ENCODE results near the gene ZWILCH.

Gene ZWILCH

DNA sequence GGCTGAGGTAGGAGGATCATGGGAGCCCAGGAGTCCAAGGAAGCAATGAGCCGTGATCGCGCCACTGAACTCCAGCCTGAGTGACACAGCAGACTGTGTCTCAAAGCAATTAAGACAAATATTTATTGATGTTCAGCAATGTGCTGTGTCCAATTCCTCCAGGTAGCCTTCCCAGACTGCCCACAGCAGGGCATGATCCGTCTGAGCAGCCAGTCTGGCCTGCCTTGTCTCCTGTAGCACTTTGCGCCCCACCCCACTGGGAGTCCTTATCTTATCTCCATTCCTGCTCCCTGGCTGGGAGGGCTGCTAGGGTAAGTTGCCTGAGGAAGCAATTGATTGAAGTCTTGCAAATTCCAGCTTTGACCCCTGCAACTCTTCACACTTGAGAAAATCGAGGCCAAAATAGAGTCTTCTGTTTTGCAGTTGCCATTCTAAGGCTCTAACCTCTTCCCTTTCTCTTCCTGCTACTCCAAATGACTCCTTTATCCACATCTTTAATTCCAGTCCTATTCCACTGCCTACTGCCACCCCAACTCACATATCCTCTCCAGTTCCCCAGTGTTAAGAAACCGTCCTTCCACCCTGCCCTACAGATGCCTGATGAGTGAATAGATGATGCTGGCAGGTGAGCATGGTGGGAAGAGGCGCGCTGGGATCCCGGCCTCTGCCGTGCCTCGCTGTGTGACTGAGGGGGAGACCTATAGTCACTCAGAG, 87.5 kb downstream of the ZWILCH start:
- TF ChIP-seq USF1 (IDR thresholded peaks at IDR 0.05) (no peak), YY1 (IDR thresholded peaks at IDR 0.05; ENCODE audit: low read depth) (no peak), EGR1 (IDR thresholded peaks at IDR 0.05) (no peak), MAX (IDR thresholded peaks at IDR 0.05) (no peak), EP300 (IDR thresholded peaks at IDR 0.05; ENCODE audit: borderline replicate concordance) (no peak), TEAD4 (IDR thresholded peaks at IDR 0.05) (no peak), RAD21 (IDR thresholded peaks at IDR 0.05; ENCODE audit: low read depth) (no peak), ZBTB7A (IDR thresholded peaks at IDR 0.05; ENCODE audit: low read depth) (no peak), FOXM1 (IDR thresholded peaks at IDR 0.05; ENCODE audit: borderline replicate concordance, low read depth) (no peak), CREB1 (IDR thresholded peaks at IDR 0.05; ENCODE audit: low read depth) (no peak), NFIC (IDR thresholded peaks at IDR 0.05) (no peak), CEBPB (IDR thresholded peaks at IDR 0.05) (no peak)

DNA sequence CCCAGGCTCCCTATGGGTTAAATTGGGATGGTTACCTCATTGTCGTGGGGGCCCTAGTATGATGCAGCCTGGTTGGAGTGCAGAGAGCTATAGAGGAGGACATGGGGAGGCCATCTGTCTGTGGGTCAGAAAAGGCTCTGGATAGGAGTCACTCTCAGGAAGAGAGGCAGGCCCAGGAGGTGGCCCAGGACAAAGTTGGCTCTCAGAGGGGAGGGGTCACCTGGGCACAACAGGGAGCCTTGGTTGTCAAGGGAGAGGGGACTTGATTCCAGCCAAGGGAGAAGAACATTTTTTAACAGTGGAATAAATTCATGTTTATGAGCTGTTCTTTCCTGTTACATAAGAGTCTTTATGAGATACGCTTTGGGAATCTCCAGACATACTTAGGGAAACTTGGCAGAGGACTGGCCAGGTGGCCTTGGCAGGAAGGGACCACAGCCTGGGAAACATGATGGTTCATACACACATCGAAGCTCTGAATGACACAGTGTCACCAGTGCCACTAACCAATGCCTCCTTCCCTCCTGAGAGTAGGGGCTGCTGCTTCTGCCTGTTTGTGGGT, 88.2 kb downstream of the ZWILCH start:
- TF ChIP-seq FOXM1 (IDR thresholded peaks at IDR 0.05; ENCODE audit: borderline replicate concordance, low read depth) (no peak), TAF1 (IDR thresholded peaks at IDR 0.05; ENCODE audit: low read depth) (no peak), EP300 (IDR thresholded peaks at IDR 0.05; ENCODE audit: borderline replicate concordance) (no peak), EGR1 (IDR thresholded peaks at IDR 0.05) (no peak), MAX (IDR thresholded peaks at IDR 0.05) (no peak)
- TF ChIP-seq, protein P1, sequence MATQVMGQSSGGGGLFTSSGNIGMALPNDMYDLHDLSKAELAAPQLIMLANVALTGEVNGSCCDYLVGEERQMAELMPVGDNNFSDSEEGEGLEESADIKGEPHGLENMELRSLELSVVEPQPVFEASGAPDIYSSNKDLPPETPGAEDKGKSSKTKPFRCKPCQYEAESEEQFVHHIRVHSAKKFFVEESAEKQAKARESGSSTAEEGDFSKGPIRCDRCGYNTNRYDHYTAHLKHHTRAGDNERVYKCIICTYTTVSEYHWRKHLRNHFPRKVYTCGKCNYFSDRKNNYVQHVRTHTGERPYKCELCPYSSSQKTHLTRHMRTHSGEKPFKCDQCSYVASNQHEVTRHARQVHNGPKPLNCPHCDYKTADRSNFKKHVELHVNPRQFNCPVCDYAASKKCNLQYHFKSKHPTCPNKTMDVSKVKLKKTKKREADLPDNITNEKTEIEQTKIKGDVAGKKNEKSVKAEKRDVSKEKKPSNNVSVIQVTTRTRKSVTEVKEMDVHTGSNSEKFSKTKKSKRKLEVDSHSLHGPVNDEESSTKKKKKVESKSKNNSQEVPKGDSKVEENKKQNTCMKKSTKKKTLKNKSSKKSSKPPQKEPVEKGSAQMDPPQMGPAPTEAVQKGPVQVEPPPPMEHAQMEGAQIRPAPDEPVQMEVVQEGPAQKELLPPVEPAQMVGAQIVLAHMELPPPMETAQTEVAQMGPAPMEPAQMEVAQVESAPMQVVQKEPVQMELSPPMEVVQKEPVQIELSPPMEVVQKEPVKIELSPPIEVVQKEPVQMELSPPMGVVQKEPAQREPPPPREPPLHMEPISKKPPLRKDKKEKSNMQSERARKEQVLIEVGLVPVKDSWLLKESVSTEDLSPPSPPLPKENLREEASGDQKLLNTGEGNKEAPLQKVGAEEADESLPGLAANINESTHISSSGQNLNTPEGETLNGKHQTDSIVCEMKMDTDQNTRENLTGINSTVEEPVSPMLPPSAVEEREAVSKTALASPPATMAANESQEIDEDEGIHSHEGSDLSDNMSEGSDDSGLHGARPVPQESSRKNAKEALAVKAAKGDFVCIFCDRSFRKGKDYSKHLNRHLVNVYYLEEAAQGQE (IDR thresholded peaks at IDR 0.05; ENCODE audit: low read depth), result no peak

GRCh38 chr15:66594344-66594743, 89.2 kb downstream of the ZWILCH start:
- no peak for TF ChIP-seq TCF12 (IDR thresholded peaks at IDR 0.05; ENCODE audit: low read depth)
- TF ChIP-seq RAD21 (IDR thresholded peaks at IDR 0.05; ENCODE audit: low read depth), result peak; percentile 56
- no peak for TF ChIP-seq MAX (IDR thresholded peaks at IDR 0.05)

- TF ChIP-seq EP300 (IDR thresholded peaks at IDR 0.05; ENCODE audit: borderline replicate concordance), result no peak
- no peak for TF ChIP-seq RAD21 (IDR thresholded peaks at IDR 0.05; ENCODE audit: low read depth)
- no peak for TF ChIP-seq CREB1 (IDR thresholded peaks at IDR 0.05; ENCODE audit: low read depth)
- TF ChIP-seq, protein P1 (IDR thresholded peaks at IDR 0.05; ENCODE audit: low read depth), result no peak
These were observed 89.7 kb downstream of the ZWILCH start for GRCh38 chr15:66594836-66595235.

- TF ChIP-seq CREB1 (IDR thresholded peaks at IDR 0.05; ENCODE audit: low read depth), result no peak
- no peak for TF ChIP-seq FOXM1 (IDR thresholded peaks at IDR 0.05; ENCODE audit: borderline replicate concordance, low read depth)
- no peak for TF ChIP-seq ZBTB7A (IDR thresholded peaks at IDR 0.05; ENCODE audit: low read depth)
- TF ChIP-seq NFIC (IDR thresholded peaks at IDR 0.05), result no peak
- no peak for TF ChIP-seq TEAD4 (IDR thresholded peaks at IDR 0.05)
- TF ChIP-seq EP300 (IDR thresholded peaks at IDR 0.05; ENCODE audit: borderline replicate concordance), result no peak
- no peak for TF ChIP-seq USF1 (IDR thresholded peaks at IDR 0.05)
These were observed 90.2 kb downstream of the ZWILCH start for GRCh38 chr15:66595332-66595731.

- TF ChIP-seq TCF12 (IDR thresholded peaks at IDR 0.05; ENCODE audit: low read depth) (no peak), FOXM1 (IDR thresholded peaks at IDR 0.05; ENCODE audit: borderline replicate concordance, low read depth) (no peak), TAF1 (IDR thresholded peaks at IDR 0.05; ENCODE audit: low read depth) (no peak), TEAD4 (IDR thresholded peaks at IDR 0.05) (no peak), EP300 (IDR thresholded peaks at IDR 0.05; ENCODE audit: borderline replicate concordance) (no peak), EGR1 (IDR thresholded peaks at IDR 0.05) (no peak), ZBTB7A (IDR thresholded peaks at IDR 0.05; ENCODE audit: low read depth) (no peak)
- TF ChIP-seq, protein P1 (IDR thresholded peaks at IDR 0.05; ENCODE audit: low read depth), result no peak
These were observed 90.9 kb downstream of the ZWILCH start for GRCh38 chr15:66595931-66596545.
